Brain pericyte (primary cell): ENCODE data around the gene FAM43B.
"Not testable (repeated sequence)": the region's sequence is repeated elsewhere in the genome, so short reads cannot be mapped to it uniquely, and the experiment has no call there.

Source experiments
- DNase-seq: peaks from one replicate; pipeline ENCODE4 v3.0.0-alpha.2; 2012; ENCODE audit warnings: low read depth, low spot score

The FAM43B gene, protein sequence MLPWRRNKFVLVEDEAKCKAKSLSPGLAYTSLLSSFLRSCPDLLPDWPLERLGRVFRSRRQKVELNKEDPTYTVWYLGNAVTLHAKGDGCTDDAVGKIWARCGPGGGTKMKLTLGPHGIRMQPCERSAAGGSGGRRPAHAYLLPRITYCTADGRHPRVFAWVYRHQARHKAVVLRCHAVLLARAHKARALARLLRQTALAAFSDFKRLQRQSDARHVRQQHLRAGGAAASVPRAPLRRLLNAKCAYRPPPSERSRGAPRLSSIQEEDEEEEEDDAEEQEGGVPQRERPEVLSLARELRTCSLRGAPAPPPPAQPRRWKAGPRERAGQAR

DNA sequence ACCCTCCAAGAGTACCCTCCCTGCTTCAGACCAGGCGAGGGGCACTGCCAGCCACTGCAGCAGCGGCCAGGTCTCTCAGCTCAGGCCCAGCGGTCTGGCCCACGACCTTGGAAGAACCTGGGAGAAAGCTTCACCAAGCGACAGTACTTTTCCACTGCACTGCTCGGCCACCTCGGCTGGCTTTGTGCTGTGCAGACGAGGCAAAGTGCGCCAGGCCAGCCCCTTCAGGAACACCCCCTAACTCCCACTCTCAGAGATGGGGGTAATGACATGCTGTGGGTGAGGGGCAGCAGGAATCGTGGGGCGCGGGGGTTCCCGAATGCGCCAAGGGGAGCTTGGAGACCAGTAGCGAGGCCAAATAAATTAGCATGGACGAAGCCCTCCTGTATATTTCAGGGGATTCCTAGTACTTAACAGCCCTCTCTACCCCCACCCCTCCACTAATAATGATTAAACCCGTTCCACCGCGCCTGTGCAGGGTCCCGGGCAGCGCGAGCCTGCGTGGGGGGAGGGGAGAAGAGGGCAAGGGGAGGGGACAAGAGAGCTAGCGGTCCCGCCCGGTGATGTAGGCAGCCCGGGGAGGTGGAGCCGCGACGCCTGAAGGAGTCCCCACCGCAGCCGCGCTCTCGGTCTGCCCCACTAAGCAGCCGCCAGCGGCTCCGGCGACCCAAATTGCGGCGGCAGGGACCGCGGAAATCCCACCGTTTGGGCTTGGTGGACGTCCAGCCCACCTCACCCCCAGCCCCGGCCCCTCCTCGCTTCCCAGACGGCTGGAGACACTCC lies at the start of gene FAM43B:
TSS of gene FAM43B (plus strand) at position 629 of the 783 bp plus-strand sequence. CDS start 401 bp downstream, outside the sequence.
- DNase-seq = no peak

DNA sequence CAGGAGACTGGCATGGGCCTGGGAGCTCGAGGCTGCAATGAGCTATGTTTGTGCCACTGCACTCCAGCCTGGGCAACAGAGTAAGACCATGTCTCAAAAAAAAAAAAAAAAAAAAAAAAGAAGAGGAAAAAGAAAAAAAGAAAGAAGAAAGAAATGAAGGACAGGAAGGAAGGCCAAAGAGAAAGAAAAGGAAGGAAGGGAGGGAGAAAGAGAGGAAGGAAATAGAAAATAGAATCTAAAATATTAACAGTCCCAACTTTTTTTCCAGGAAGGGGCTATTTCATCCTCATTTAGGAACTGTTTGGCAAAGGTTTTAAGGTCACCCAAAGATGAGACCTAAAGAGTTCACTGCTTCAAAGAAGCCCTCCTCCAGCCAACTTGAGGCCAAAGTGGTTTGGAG lies 46.9 kb upstream of the FAM43B start:
- DNase-seq = no peak

- no peak for DNase-seq
Measured at GRCh38 chr1:20507248-20507563, 45.2 kb upstream of the FAM43B start.

GRCh38 chr1:20507564-20508410 lies 44.6 kb upstream of the FAM43B start, which contains the start of gene MUL1:
MUL1 (minus strand) TSS chr1:20508151; CDS start chr1:20508024, 127 bp downstream.
- peak; percentile 64 for DNase-seq

DNA sequence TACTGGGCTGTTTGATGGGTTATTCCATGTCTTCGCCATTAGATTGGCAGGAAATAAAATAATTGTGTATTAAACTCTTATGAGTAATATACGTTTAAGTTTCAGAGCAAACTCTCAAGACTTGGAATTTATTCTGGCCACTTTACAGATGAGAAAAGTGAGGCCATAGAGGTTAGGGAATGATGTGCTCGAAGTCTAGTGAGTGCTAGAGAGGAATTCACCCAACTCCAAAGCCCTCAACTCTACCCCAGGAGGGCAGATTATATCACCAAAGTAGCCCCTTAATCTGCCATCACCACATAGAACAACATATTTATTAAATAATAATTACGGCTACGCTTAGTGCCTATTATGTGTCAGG lies 44.0 kb upstream of the FAM43B start:
- no peak for DNase-seq

DNA sequence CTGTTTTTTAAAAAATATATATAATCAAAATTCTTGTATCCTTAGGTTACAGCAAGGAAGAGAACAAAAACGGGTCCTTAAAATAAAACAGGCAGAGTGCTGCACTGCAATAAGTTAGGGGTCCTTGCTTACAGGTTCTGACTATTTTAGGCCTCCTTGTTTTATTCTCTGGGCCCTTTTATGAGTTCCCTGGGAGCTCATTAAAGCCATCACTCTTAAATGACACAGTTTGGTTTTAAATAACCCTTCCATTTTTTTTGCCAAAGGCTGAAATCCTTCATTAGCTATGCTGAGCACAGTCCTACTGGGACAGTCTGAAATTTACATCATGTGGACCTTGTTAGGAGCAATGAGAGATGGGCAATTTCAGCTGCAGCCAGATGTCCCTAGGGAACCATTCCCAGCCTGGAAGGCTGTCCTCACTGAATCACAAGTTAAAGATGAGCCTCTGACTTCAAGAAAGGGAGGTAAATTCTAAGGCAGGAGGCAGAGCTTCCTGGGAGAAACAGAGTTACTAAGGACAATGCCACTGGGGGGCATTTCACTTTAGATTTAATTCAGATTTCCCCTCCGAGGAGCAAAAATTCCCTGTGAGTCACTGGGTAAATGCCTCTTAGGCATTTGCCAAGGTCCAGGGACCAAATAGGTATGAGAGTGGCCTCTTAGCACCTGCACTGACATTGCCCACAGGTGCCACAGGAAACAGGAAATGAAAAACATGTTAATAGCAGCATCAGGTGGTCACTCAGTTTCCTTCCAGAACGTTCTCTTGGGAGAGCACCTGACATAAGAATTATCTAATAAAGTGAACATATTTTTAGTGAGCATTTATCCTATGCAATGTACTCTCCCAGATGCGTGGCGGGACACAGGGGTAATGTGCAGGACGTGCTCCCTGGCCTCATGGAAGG lies 40.6 kb upstream of the FAM43B start:
- DNase-seq = no peak

DNA sequence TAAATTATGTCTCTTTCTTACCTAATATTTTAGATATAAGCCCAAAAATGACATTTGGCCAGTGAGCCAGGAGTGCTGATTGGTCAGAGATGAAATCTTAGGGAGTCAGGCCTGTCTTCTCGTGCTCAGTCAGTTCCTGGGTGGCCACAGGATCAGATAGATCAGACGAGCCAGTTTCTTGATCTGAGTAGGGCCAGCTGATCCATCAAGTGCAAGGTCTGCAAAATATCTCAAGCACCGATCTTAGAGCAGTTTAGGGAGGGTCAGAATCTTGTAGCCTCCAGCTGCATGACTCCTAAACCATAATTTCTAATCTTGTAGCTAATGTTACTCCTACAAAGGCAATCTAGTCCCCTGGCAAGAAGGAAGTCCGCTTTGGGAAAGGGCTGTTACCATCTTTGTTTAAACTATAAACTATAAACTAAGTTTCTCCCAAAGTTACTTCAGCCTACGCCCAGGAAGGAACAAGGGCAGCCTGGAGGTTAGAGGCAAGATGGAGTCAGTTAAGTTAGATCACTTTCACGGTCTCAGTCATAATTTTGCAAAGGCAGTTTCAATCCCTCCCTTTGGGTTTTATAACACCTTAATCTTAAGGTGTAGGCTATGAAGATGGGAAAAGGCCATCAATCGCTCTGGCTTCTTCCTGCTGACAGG lies 32.6 kb upstream of the FAM43B start:
- DNase-seq = not testable (repeated sequence)

- peak; percentile 32 for DNase-seq
Measured at GRCh38 chr1:20521960-20522861, 30.2 kb upstream of the FAM43B start.

GRCh38 chr1:20526267-20526666 lies 26.1 kb upstream of the FAM43B start:
- DNase-seq = no peak

GRCh38 chr1:20528221-20528620 lies 24.2 kb upstream of the FAM43B start:
- no peak for DNase-seq

GRCh38 chr1:20530306-20530705 lies 22.1 kb upstream of the FAM43B start:
- no peak for DNase-seq

DNA sequence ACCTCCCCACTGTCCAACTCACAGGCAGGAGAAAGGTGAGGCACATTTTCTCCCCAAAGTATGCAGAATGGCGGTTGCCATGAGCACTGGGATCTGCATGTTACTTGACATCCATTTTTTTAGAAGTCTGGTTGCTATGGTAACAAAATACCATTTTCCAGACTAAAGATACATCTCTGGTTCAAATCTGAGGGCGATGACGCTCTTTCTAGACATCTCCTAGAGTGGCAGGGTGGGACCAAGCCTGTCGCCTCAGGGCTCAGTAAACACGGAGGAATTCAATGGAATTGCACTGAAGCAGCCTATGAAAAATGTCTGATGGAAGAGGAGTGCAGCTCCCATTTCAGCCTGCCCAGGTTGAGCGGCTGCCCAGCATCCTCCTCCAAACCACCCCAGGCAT lies 21.5 kb upstream of the FAM43B start:
- DNase-seq = no peak

GRCh38 chr1:20533635-20534034 lies 18.7 kb upstream of the FAM43B start:
- no peak for DNase-seq

DNA sequence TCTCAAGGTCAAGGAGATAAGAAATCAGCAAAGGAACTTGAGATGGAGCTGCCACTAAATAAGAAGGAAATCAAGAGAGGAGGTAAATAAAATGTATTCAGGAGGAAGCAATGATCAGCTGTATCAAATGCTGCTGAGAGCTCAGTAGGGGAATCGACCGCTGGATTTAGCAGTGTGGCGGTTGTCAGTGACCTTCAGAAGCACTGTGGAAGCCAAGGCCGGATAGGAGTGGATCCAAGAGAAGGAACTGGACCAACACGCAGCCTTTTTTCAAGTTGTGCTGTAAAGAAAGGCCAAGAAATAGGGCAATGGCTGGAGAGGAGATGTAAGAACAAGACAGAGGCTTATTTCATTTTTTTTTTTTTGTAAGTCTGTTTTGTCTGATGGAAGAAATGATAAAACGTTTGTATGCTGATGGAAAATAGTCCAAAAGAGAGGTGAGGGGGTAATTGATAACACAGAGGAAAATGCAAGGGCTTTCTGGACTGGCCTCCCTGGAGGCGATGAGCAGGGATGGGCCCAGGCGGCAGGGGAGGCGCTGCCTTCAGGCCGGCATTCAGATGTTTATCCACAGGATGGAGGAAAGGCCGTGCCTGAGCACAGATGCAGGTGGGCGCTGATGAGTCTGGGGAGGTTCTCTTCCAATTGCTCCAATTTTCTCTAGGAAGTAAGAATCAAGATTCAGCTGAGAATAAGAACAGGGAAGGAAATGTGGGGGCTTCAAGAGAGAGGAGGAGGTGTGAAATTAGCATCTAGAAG lies 17.5 kb upstream of the FAM43B start:
- DNase-seq = no peak

DNA sequence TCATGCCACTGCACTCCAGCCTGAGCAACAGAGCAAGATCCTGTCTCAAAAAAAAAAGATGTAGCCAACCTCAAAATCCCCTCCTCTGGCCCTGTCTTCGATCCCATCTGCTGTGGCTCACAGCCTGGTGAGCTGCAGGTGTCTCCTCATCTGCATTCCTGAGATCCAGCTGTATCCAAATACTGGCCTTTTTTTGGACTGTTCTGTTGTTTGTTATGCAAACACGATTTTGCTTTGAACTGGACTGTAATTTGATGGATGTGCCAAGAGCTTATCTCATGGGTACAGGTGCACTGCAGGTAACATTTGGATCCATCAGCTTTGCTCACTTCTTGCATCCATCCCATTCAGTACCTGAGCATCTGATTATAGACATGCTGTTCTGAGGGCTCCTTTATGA lies 14.1 kb upstream of the FAM43B start:
- no peak for DNase-seq

- no peak for DNase-seq
Measured at GRCh38 chr1:20538760-20539551, 13.4 kb upstream of the FAM43B start.

- no peak for DNase-seq
Measured at GRCh38 chr1:20540281-20540680, 12.1 kb upstream of the FAM43B start.

DNA sequence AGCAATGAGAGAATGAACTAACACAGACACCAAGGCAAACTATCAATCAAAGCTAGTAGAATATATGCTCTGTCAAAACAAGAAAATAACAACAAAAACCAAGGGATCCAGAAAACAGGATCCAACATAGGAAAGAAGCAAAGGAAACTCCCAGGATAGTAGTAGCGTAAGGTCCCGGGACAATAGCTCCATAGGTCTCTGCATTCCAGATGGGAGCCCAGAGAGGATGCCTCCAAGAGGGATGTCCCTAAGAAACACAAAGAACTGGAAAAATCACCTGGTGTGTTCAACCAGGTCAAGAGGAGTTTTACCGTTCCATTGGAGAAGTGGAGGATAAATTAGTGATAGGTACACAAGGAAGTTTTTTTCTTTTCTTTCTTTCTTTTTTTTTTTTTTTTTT lies 5.7 kb upstream of the FAM43B start:
- no peak for DNase-seq
